ENCODE results near the gene CALHM3.

CALHM3 gene

GRCh38 chr10:103451831-103452505 is 27.1 kb downstream of the CALHM3 start, which contains the start of gene CALHM2:
CALHM2 (minus strand) TSS chr10:103452370; CDS start chr10:103449941, 2,429 bp downstream.
- DNase-seq (ENCODE audit: low spot score), result peak; percentile 91

GRCh38 chr10:103451091-103451813 is 27.8 kb downstream of the CALHM3 start:
- DNase-seq (ENCODE audit: low spot score), result no peak
- no peak for TF ChIP-seq CTCF (IDR thresholded peaks at IDR 0.05; ENCODE audit: extremely low read depth, missing control alignments)

More at GRCh38 chr10:103451831-103452505, 27.1 kb downstream of the CALHM3 start, which contains the start of gene CALHM2:
- TF ChIP-seq CTCF (IDR thresholded peaks at IDR 0.05; ENCODE audit: extremely low read depth, missing control alignments), result no peak

- no peak for TF ChIP-seq CTCF (IDR thresholded peaks at IDR 0.05; ENCODE audit: extremely low read depth, missing control alignments)
- no peak for DNase-seq (ENCODE audit: low spot score)
These were observed 28.8 kb downstream of the CALHM3 start for GRCh38 chr10:103450201-103450695.

- TF ChIP-seq CTCF (IDR thresholded peaks at IDR 0.05; ENCODE audit: extremely low read depth, missing control alignments), result no peak
- no peak for DNase-seq (ENCODE audit: low spot score)
These were observed 29.6 kb downstream of the CALHM3 start for GRCh38 chr10:103449208-103450144.

- DNase-seq (ENCODE audit: low spot score), result no peak
- no peak for TF ChIP-seq CTCF (IDR thresholded peaks at IDR 0.05; ENCODE audit: extremely low read depth, missing control alignments)
These were observed 30.3 kb downstream of the CALHM3 start for GRCh38 chr10:103448746-103449145.

GRCh38 chr10:103447187-103447586 is 31.9 kb downstream of the CALHM3 start:
- no peak for TF ChIP-seq CTCF (IDR thresholded peaks at IDR 0.05; ENCODE audit: extremely low read depth, missing control alignments)
- DNase-seq (ENCODE audit: low spot score), result no peak
